ENCODE data around the gene SP9. TPM values are rescaled to one million over a fixed set of nuclear protein-coding genes. Genes with fewer than 3 reads are reported as not detected.

Gene SP9
- total RNA-seq, 4 donors from 2014 or later, result not detected

GRCh38 chr2:174339561-174340399, 5.0 kb downstream of the SP9 start:
- Histone ChIP-seq H3K9me3 (no peaks in the 10 kb centered on the region), H3K27ac (no peak overlapping the region), H3K36me3 (no peaks in the 10 kb centered on the region), H3K4me3 (peak overlapping the region in 2 of 4 donors; percentile 6 to 21), H3K27me3 (peaks cover 62 to 100% (median 85%) of the 10 kb centered on the region in 4 donors), H3K4me1 (peaks cover 49 to 83% (median 54%) of the 10 kb centered on the region in 3 donors)
- DNase-seq, result no peak
- intact Hi-C loops (cut with DNase I), result loop anchor here (5.0 kb wide), 1 partner anchor 937 kb away; no protein-coding TSS in a partner anchor
- WGBS, 2 donors, result 13 to 25% methylated on average over 17 to 30 of the region's 37 CpGs
- no peak for TF ChIP-seq CTCF (IDR thresholded peaks at IDR 0.05)
- no peak for TF ChIP-seq POLR2A (IDR thresholded peaks at IDR 0.05)

- no peaks in the 10 kb centered on the region for H3K9me3 ChIP-seq
- peak overlapping the region in 2 of 4 donors; percentile 6 to 21 for H3K4me3 ChIP-seq
- 5 to 33% methylated on average over 5 to 8 of the region's 70 CpGs for WGBS, 2 donors
- H3K36me3 ChIP-seq, result no peaks in the 10 kb centered on the region
- H3K27me3 ChIP-seq, result peaks cover 55 to 100% (median 77%) of the 10 kb centered on the region in 4 donors
- DNase-seq, result no peak
- peaks cover 43 to 79% (median 46%) of the 10 kb centered on the region in 3 donors for H3K4me1 ChIP-seq
- H3K27ac ChIP-seq, result no peak overlapping the region
- intact Hi-C loops (cut with DNase I), result loop anchor here (5.0 kb wide), 1 partner anchor 938 kb away; no protein-coding TSS in a partner anchor
- TF ChIP-seq CTCF (IDR thresholded peaks at IDR 0.05) (no peak), POLR2A (IDR thresholded peaks at IDR 0.05) (no peak)
Observed at GRCh38 chr2:174340400-174341292, 5.9 kb downstream of the SP9 start.

GRCh38 chr2:174341293-174341994, 6.7 kb downstream of the SP9 start:
- H3K4me1 ChIP-seq, result peaks cover 35 to 71% (median 38%) of the 10 kb centered on the region in 3 donors
- no peak overlapping the region for H3K27ac ChIP-seq

More at GRCh38 chr2:174341293-174341994, 6.7 kb downstream of the SP9 start:
- TF ChIP-seq CTCF (IDR thresholded peaks at IDR 0.05), result peak; percentile 78 to 98 (median 96)
- TF ChIP-seq POLR2A (IDR thresholded peaks at IDR 0.05), result no peak
- H3K27me3 ChIP-seq, result peaks cover 47 to 93% (median 70%) of the 10 kb centered on the region in 4 donors
- WGBS, 2 donors, result 0 to 1% methylated on average over 19 to 22 of the region's 31 CpGs
- peaks cover 0 to 2% (median 0%) of the 10 kb centered on the region in 3 donors for H3K36me3 ChIP-seq
- peak; percentile 23 for DNase-seq
- intact Hi-C loops (cut with DNase I), result loop anchor here (5.0 kb wide), 1 partner anchor 939 kb away; no protein-coding TSS in a partner anchor
- H3K9me3 ChIP-seq, result no peaks in the 10 kb centered on the region
- H3K4me3 ChIP-seq, result peak overlapping the region in 2 of 4 donors; percentile 18 to 44

Measured in esophagus squamous epithelium (tissue), 5 donors.